PFSK-1 (cell line): ENCODE results near the gene GRXCR2.

Source experiments
- FOXP2 ChIP-seq: optimal IDR thresholded peaks from 2 replicates; pipeline ENCODE3; 2011; ENCODE audit warnings: borderline replicate concordance, control low read depth, inconsistent platforms; ENCODE audit not compliant: insufficient read depth; ENCODE audit errors: extremely low read length, extremely low read depth
- POLR2AphosphoS5 ChIP-seq: IDR thresholded peaks from 2 replicates; pipeline ENCODE4 v1.6.1; 2012; ENCODE audit warnings: low read depth, mild to moderate bottlenecking, control low read depth, low read length, moderate library complexity
- SIN3A ChIP-seq: IDR thresholded peaks from 2 replicates; pipeline ENCODE4 v1.6.1; 2012; ENCODE audit warnings: mild to moderate bottlenecking, low read length, moderate library complexity, borderline replicate concordance; ENCODE audit not compliant: insufficient read depth
- TAF1 ChIP-seq: IDR thresholded peaks from 2 replicates; pipeline ENCODE4 v1.6.1; 2012; ENCODE audit warnings: low read length, control low read depth, borderline replicate concordance; ENCODE audit not compliant: insufficient read depth
- TF ChIP-seq, protein P1 (sequence below), 2 experiments: IDR thresholded peaks; 2 replicates each; pipeline versions ENCODE4 v1.6.1 to v1.8.0; 2011 to 2012; ENCODE audit warnings: low read depth in 2 of 2, low read length in 2 of 2, control low read depth in 1 of 2, inconsistent platforms in 1 of 2, mild to moderate bottlenecking in 1 of 2, moderate library complexity in 1 of 2; ENCODE audit not compliant: insufficient read depth in 1 of 2

GRXCR2 gene

GRCh38 chr5:145903867-145904266 lies 31.1 kb upstream of the GRXCR2 start:
- TF ChIP-seq SIN3A: no peak
- TF ChIP-seq FOXP2: no peak
- no peak for TF ChIP-seq POLR2AphosphoS5

GRCh38 chr5:145903113-145903512 lies 30.3 kb upstream of the GRXCR2 start:
- TF ChIP-seq SIN3A (no peak), FOXP2 (no peak), POLR2AphosphoS5 (no peak), TAF1 (no peak)
- TF ChIP-seq, protein P1, sequence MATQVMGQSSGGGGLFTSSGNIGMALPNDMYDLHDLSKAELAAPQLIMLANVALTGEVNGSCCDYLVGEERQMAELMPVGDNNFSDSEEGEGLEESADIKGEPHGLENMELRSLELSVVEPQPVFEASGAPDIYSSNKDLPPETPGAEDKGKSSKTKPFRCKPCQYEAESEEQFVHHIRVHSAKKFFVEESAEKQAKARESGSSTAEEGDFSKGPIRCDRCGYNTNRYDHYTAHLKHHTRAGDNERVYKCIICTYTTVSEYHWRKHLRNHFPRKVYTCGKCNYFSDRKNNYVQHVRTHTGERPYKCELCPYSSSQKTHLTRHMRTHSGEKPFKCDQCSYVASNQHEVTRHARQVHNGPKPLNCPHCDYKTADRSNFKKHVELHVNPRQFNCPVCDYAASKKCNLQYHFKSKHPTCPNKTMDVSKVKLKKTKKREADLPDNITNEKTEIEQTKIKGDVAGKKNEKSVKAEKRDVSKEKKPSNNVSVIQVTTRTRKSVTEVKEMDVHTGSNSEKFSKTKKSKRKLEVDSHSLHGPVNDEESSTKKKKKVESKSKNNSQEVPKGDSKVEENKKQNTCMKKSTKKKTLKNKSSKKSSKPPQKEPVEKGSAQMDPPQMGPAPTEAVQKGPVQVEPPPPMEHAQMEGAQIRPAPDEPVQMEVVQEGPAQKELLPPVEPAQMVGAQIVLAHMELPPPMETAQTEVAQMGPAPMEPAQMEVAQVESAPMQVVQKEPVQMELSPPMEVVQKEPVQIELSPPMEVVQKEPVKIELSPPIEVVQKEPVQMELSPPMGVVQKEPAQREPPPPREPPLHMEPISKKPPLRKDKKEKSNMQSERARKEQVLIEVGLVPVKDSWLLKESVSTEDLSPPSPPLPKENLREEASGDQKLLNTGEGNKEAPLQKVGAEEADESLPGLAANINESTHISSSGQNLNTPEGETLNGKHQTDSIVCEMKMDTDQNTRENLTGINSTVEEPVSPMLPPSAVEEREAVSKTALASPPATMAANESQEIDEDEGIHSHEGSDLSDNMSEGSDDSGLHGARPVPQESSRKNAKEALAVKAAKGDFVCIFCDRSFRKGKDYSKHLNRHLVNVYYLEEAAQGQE (IDR thresholded peaks at IDR 0.05; ENCODE audit: insufficient read depth in 1 of 2, low read depth in 2 of 2, low read length in 2 of 2): no peak

GRCh38 chr5:145902421-145902820 lies 29.6 kb upstream of the GRXCR2 start:
- no peak for TF ChIP-seq SIN3A
- TF ChIP-seq, protein P1 (IDR thresholded peaks at IDR 0.05; ENCODE audit: insufficient read depth in 1 of 2, low read depth in 2 of 2, low read length in 2 of 2): no peak
- no peak for TF ChIP-seq TAF1
- TF ChIP-seq FOXP2: no peak
- TF ChIP-seq POLR2AphosphoS5: no peak

- TF ChIP-seq POLR2AphosphoS5 (no peak), TAF1 (no peak), SIN3A (no peak), FOXP2 (no peak)
- TF ChIP-seq, protein P1 (IDR thresholded peaks at IDR 0.05; ENCODE audit: insufficient read depth in 1 of 2, low read depth in 2 of 2, low read length in 2 of 2): no peak
These were observed 25.4 kb upstream of the GRXCR2 start for GRCh38 chr5:145898171-145898570.

GRCh38 chr5:145889611-145890010 lies 16.8 kb upstream of the GRXCR2 start:
- TF ChIP-seq SIN3A (no peak), TAF1 (no peak), POLR2AphosphoS5 (no peak), FOXP2 (no peak)
- TF ChIP-seq, protein P1 (IDR thresholded peaks at IDR 0.05; ENCODE audit: insufficient read depth in 1 of 2, low read depth in 2 of 2, low read length in 2 of 2): no peak
